ENCODE results near the gene MADCAM1.

Gene MADCAM1

DNA sequence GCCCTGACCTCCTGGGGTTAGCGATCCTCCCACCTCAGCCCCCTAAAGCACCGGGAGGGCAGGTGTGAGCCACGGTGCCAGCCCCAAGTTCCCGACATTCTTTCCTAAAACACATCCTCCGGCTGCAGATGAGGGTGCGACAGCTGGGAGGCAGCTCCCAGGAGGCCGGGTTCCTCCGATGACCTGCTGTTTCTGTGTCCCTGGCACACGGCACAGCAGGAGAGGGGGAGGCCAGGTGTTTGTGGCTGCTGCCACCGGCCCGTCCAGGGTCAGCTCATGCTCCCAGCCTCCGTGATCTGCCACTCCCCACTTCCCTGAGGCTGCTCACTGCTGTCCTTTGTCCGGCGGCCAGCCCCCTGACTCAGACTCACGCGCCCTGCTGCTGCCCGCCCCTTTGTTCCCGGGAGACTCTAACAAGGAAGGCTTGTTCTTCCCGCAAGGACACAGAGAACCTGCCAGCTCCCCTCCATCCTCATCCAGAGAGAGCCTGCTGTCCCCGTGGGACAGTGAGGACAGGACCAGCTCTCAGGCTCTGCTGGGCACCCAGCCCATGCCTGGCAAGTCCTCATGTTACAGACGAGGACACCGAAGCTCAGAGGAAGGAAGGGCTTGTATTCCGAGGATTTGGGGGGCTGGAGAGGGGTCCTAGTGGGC is 10.6 kb upstream of the MADCAM1 start:
- Histone ChIP-seq H3K9me3 (no peaks in the 10 kb centered on the region), H3K4me3 (ENCODE audit: low read depth, low read length) (no peak overlapping the region), H3K27me3 (peaks cover 11% of the 10 kb centered on the region), H3K4me1 (no peaks in the 10 kb centered on the region), H3K36me3 (no peaks in the 10 kb centered on the region)
- no peak for DNase-seq
- TF ChIP-seq, protein P1, sequence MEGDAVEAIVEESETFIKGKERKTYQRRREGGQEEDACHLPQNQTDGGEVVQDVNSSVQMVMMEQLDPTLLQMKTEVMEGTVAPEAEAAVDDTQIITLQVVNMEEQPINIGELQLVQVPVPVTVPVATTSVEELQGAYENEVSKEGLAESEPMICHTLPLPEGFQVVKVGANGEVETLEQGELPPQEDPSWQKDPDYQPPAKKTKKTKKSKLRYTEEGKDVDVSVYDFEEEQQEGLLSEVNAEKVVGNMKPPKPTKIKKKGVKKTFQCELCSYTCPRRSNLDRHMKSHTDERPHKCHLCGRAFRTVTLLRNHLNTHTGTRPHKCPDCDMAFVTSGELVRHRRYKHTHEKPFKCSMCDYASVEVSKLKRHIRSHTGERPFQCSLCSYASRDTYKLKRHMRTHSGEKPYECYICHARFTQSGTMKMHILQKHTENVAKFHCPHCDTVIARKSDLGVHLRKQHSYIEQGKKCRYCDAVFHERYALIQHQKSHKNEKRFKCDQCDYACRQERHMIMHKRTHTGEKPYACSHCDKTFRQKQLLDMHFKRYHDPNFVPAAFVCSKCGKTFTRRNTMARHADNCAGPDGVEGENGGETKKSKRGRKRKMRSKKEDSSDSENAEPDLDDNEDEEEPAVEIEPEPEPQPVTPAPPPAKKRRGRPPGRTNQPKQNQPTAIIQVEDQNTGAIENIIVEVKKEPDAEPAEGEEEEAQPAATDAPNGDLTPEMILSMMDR (IDR thresholded peaks at IDR 0.05; ENCODE audit: low read depth, low read length): no peak

DNA sequence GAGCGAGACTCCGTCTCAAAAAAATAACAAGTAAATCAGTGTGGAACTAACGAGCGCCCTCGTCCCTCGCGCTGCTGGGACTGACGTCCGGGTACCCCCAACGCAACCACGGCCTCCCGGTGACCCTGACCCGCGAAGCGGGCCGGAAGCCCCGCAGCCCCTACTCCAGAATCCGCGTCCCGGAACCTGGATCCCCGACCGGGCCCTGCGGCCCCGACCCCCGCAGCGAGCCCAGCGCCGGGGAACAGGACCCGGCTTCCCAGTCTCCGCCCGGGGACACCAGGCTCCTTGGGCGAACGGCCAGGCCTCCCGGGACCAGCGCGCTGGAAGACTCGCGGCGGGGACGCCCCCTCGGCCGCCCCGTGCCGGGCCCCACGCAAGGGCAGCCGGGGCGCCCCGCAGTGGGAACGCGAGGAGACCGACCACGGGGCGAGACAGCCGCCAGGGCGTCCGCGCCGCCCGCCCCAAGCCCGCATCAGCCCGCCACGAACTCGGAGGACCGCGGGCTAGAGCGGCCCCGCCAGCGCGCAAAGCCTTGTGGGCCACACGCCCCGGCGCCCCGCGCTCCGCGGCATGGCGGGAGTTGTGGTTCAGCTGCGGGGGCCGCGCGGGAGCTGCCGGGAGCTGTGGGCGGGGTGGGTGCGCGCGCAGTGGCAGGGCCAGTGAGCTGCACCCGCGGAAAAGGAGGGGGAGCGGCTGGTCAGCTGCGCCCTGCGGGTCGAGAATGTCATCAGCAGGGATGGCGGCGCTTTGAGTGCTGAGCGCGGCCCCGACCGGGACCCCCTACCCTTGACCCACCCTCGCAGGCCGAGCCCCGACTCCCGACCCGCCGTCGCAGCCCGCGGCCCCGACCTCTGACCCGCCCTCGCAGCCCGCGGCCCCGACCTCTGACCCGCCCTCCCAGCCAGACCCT is 7.5 kb upstream of the MADCAM1 start:
- TF ChIP-seq, protein P1 (IDR thresholded peaks at IDR 0.05; ENCODE audit: low read depth, low read length): no peak
- Histone ChIP-seq H3K36me3 (no peaks in the 10 kb centered on the region), H3K4me3 (ENCODE audit: low read depth, low read length) (peak overlapping the region; percentile 86), H3K27me3 (peaks cover 11% of the 10 kb centered on the region), H3K9me3 (peaks cover 5% of the 10 kb centered on the region), H3K4me1 (no peaks in the 10 kb centered on the region)
- peak; percentile 99 for DNase-seq

DNA sequence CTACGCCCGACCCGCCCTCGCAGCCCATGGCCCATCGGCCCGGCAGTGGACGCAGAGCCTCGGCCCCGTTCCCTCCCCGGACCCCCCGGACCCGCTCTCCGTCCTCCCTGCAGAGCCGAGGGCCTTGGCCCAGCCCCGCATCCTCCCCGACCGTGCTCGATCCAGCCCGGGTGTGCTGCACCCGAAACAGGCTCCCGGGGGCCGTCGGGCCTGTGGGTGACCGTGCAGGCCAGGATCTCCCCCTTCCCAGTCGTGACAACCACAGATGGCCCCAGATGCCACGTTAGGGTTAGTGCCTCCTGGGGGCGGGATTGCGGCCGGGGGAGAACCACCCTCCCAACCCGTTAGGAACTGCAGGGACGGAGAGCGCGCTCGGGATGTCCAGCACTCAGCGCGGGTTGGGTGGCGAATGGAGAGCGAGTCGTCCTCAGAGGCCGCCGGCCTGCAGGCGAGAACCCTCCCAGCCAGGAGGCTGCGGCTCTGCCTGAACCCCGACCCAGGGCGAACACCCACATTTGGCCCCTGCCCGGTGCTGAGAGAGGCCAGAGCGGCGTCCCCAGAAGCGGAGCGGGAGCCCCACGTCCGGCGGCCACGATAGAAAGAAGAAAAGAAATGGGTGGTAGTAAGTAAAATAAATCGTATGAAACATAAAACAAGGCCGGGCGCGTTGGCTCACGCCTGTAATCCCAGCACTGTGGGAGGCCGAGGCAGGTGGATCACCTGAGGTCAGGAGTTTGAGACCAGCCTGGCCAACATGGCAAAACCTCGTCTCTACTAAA is 6.7 kb upstream of the MADCAM1 start:
- no peaks in the 10 kb centered on the region for H3K36me3 ChIP-seq
- no peak for DNase-seq
- H3K9me3 ChIP-seq: peaks cover 8% of the 10 kb centered on the region
- peaks cover 11% of the 10 kb centered on the region for H3K27me3 ChIP-seq
- H3K4me1 ChIP-seq: no peaks in the 10 kb centered on the region
- peak overlapping the region; percentile 86 for H3K4me3 ChIP-seq (ENCODE audit: low read depth, low read length)
- TF ChIP-seq, protein P1 (IDR thresholded peaks at IDR 0.05; ENCODE audit: low read depth, low read length): no peak

DNA sequence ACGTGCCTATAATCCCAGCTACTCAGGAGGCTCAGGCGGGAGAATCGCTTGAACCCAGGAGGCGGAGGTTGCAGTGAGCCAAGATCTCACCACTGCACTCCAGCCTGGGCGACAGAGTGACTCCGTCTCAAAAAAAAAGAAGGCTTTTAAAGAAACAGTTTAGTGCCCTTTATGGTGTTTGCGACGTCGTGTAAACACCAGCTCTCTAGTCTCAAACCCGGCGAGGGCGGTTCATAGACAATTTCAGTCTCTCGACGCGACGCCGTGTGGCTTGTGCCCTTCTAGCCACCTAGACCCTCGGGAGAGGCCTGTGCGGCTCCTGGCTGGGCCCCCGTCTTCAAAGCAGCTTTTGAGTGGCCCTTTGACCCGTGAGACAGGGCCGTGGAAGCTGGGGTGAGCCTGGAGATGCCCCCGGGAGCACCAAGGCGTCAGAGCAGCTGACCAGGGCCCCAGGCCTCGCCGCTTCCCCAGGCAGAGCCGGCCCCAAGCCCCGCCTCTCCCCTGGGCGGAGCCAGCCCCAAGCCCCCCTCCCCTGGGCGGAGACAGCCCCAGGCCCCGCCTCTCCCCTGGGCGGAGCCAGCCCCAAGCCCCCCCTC is 5.0 kb upstream of the MADCAM1 start:
- H3K27me3 ChIP-seq: peaks cover 4% of the 10 kb centered on the region
- H3K4me3 ChIP-seq (ENCODE audit: low read depth, low read length): no peak overlapping the region
- peak; percentile 69 for DNase-seq
- H3K36me3 ChIP-seq: no peaks in the 10 kb centered on the region
- H3K9me3 ChIP-seq: peaks cover 8% of the 10 kb centered on the region
- TF ChIP-seq, protein P1 (IDR thresholded peaks at IDR 0.05; ENCODE audit: low read depth, low read length): no peak
- no peaks in the 10 kb centered on the region for H3K4me1 ChIP-seq

DNA sequence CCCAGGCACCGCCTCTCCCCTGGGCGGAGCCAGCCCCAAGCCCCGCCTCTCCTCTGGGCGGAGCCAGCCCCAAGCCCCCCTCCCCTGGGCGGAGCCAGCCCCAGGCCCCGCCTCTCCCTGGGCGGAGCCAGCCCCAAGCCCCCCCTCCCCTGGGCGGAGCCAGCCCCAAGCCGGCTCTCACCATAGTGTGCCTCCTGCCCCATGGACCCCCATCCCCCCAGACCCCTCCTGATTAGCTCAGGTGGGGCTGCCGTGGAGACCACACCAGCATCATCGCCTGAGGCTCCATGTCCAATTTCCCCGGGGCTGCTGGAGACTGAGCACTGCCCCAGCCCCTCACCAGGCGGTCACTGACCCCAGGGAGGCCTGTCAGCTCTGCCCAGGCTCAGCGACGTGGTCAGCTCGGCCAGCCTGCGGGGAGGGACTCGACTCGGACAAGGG is 4.2 kb upstream of the MADCAM1 start:
- Histone ChIP-seq H3K36me3 (no peaks in the 10 kb centered on the region), H3K9me3 (peaks cover 8% of the 10 kb centered on the region), H3K4me3 (ENCODE audit: low read depth, low read length) (no peak overlapping the region), H3K27me3 (peaks cover 2% of the 10 kb centered on the region; the same call in 1 of the 2 replicates), H3K4me1 (no peaks in the 10 kb centered on the region)
- peak; percentile 69 for DNase-seq
- TF ChIP-seq, protein P1 (IDR thresholded peaks at IDR 0.05; ENCODE audit: low read depth, low read length): no peak
